K562 (cell line): ENCODE results near the gene VTI1B. TPM values are rescaled to one million over a fixed set of nuclear protein-coding genes. Genes with fewer than 3 reads are reported as not detected.

Experiments used
- ADNP ChIP-seq: fragments of 200-800 bp; sonication (Bioruptor generic); IDR thresholded peaks from 2 replicates; pipeline ENCODE4 v1.6.1; 2016; ENCODE audit warnings: missing genetic modification characterization, missing compliant biosample characterization
- CHCHD3 ChIP-seq: fragments of 250-450 bp; sonication (Bioruptor Pico); IDR thresholded peaks from 2 replicates; pipeline ENCODE4 v2.1.2; 2022; ENCODE audit warnings: mild to moderate bottlenecking
- CXXC5 ChIP-seq: fragments of 250-450 bp; sonication (Bioruptor Pico); IDR thresholded peaks from 2 replicates; pipeline ENCODE4 v1.8.0; 2022; ENCODE audit warnings: inconsistent platforms, mild to moderate bottlenecking, moderate library complexity
- EHMT2 ChIP-seq: fragments of 450-650 bp; IDR thresholded peaks from 2 replicates; pipeline ENCODE4 v1.6.1; 2018; ENCODE audit warnings: antibody characterized with exemption
- FOXK1 ChIP-seq: sonication (generic); formaldehyde crosslinking; IDR thresholded peaks from 2 replicates; pipeline ENCODE4 v1.8.0; 2022; ENCODE audit warnings: missing genetic modification reagents, mild to moderate bottlenecking, borderline replicate concordance
- HDAC2 ChIP-seq: fragments of 450-650 bp; IDR thresholded peaks from 2 replicates; pipeline ENCODE4 v1.6.1; 2016; ENCODE audit warnings: mild to moderate bottlenecking
- HDAC6 ChIP-seq: IDR thresholded peaks from 2 replicates; pipeline ENCODE4 v1.6.1; 2012; ENCODE audit warnings: low read depth, mild to moderate bottlenecking, control low read depth, inconsistent platforms, low read length, moderate library complexity
- HMBOX1 ChIP-seq: sonication (generic); IDR thresholded peaks from 2 replicates; pipeline ENCODE4 v1.6.1; 2016
- MCM7 ChIP-seq, 2 experiments: fragments of 450-650 bp; IDR thresholded peaks; 2 replicates each; pipeline ENCODE4 v1.6.1; 2016 to 2018
- MED1 ChIP-seq: sonication (generic); formaldehyde crosslinking; IDR thresholded peaks from 2 replicates; pipeline ENCODE4 v1.8.1; 2023; ENCODE audit warnings: missing genetic modification reagents, borderline replicate concordance
- MEF2A ChIP-seq: IDR thresholded peaks from 2 replicates; pipeline ENCODE4 v1.6.1; 2011; ENCODE audit warnings: low read depth, mild to moderate bottlenecking, low read length, moderate library complexity; ENCODE audit not compliant: control insufficient read depth
- MTA1 ChIP-seq: fragments of 450-650 bp; IDR thresholded peaks from 2 replicates; pipeline ENCODE4 v1.6.1; 2017; ENCODE audit warnings: borderline replicate concordance
- NR2F6 ChIP-seq: fragments of 450-650 bp; formaldehyde crosslinking; IDR thresholded peaks from 2 replicates; pipeline ENCODE4 v1.4.0; 2020; ENCODE audit warnings: mild to moderate bottlenecking
- PREB ChIP-seq: sonication (generic); formaldehyde crosslinking; IDR thresholded peaks from 2 replicates; pipeline ENCODE4 v1.8.1; 2023; ENCODE audit warnings: mild to moderate bottlenecking, missing genetic modification reagents
- RBM15 ChIP-seq: fragments of 200-400 bp; formaldehyde crosslinking; IDR thresholded peaks from 2 replicates; pipeline ENCODE4 v1.6.1; 2018; ENCODE audit warnings: mild to moderate bottlenecking, low read length, moderate library complexity; ENCODE audit not compliant: insufficient read depth
- RFX7 ChIP-seq: fragments of 250-450 bp; sonication (Bioruptor Pico); IDR thresholded peaks from 2 replicates; pipeline ENCODE4 v1.5.1; 2021; ENCODE audit warnings: mild to moderate bottlenecking
- SAP30 ChIP-seq: fragments of 200-600 bp; sonication (generic); IDR thresholded peaks from 2 replicates; pipeline ENCODE4 v1.6.1; 2012; ENCODE audit warnings: borderline replicate concordance, low read depth, mild to moderate bottlenecking, moderate library complexity, low read length, control low read depth, inconsistent platforms; ENCODE audit not compliant: insufficient read depth, poor library complexity, severe bottlenecking
- SRSF3 ChIP-seq: fragments of 200-400 bp; formaldehyde crosslinking; IDR thresholded peaks from 2 replicates; pipeline ENCODE4 v1.6.1; 2016; ENCODE audit warnings: mild to moderate bottlenecking, low read length, moderate library complexity; ENCODE audit not compliant: insufficient read depth
- TAF1 ChIP-seq: IDR thresholded peaks from 2 replicates; pipeline ENCODE4 v1.6.1; 2011; ENCODE audit warnings: mild to moderate bottlenecking, low read length, moderate library complexity; ENCODE audit not compliant: insufficient read depth, control insufficient read depth, severe bottlenecking; ENCODE audit errors: extremely low read depth
- THAP12 ChIP-seq: fragments of 250-450 bp; sonication (Bioruptor Pico); IDR thresholded peaks from 2 replicates; pipeline ENCODE4 v1.9.0; 2021; ENCODE audit warnings: mild to moderate bottlenecking, inconsistent platforms
- ZKSCAN8 ChIP-seq: fragments of 200-800 bp; sonication (Bioruptor generic); IDR thresholded peaks from 2 replicates; pipeline ENCODE4 v1.6.1; 2016; ENCODE audit warnings: missing genetic modification characterization, missing compliant biosample characterization
- ZNF121 ChIP-seq: sonication (generic); formaldehyde crosslinking; conservative IDR thresholded peaks from 2 replicates; pipeline ENCODE4 v1.8.0; 2022; ENCODE audit warnings: missing genetic modification reagents
- ZNF143 ChIP-seq: sonication (generic); formaldehyde crosslinking; IDR thresholded peaks from 2 replicates; pipeline ENCODE4 v1.9.0; 2022; ENCODE audit warnings: mild to moderate bottlenecking, missing genetic modification reagents
- ZNF212 ChIP-seq: fragments of 450-650 bp; formaldehyde crosslinking; IDR thresholded peaks from 2 replicates; pipeline ENCODE4 v1.4.0; 2020; ENCODE audit warnings: mild to moderate bottlenecking
- ZNF384 ChIP-seq: IDR thresholded peaks from 2 replicates; pipeline ENCODE4 v1.6.1; 2012; ENCODE audit warnings: low read depth, low read length, improper control_type of control experiment
- ZNF589 ChIP-seq: fragments of 200-800 bp; sonication (Bioruptor generic); IDR thresholded peaks from 2 replicates; pipeline ENCODE4 v1.6.1; 2016; ENCODE audit warnings: low read depth, missing genetic modification characterization, missing compliant biosample characterization
- polyA plus RNA-seq, 8 experiments: library from polyadenylated mRNA; depleted of rRNA in 4 of 8; stranded (reverse) in 5 of 8; unstranded in 3 of 8; fragments of >200 nt; fragmentation: Nextera tagmentation in 2 of 8; fragmentation: Illumina TruSeq in 1 of 8; extraction: Ambion mirVana in 2 of 8; extraction: Trizol in 1 of 8; gene quantifications; 2 replicates each; pipeline versions ENCODE4 v1.2.1 to v1.2.3, GENCODE V29; 2011 to 2014; ENCODE audit warnings: inconsistent platforms in 1 of 8, missing spikeins in 1 of 8
- total RNA-seq, 7 experiments: library from RNA; depleted of rRNA in 6 of 7; stranded (reverse); fragments of >200 nt in 6 of 7; fragmentation: Illumina TruSeq in 2 of 7; extraction: Trizol in 2 of 7; gene quantifications; 2 replicates each; pipeline versions ENCODE4 v1.2.1 to v1.2.3, GENCODE V29; 2011 to 2021; ENCODE audit warnings: low replicate concordance in 1 of 7

VTI1B gene
- total and polyA plus RNA-seq, 9 of the 15 experiments (the other 6 are each of a cell fraction or from before 2014, with no cell fraction given), result 7.8 to 69.8 (median 50.1) TPM

- TF ChIP-seq THAP12 (CRISPR knock-in tag) (no peak), TAF1 (peak; percentile 72), MCM7 (IDR thresholded peaks at IDR 0.05) (no peak), ZNF589 (no peak), HDAC6 (no peak), PREB (CRISPR knock-in tag) (no peak), SAP30 (peak; percentile 37), HDAC2 (no peak), NR2F6 (CRISPR knock-in tag) (no peak), FOXK1 (CRISPR knock-in tag) (no peak), ZNF121 (CRISPR knock-in tag) (no peak), ZNF143 (CRISPR knock-in tag) (peak; percentile 84), ADNP (no peak), MED1 (CRISPR knock-in tag) (no peak), ZNF384 (no peak), HMBOX1 (no peak), SRSF3 (no peak), EHMT2 (no peak), MTA1 (no peak), ZNF212 (CRISPR knock-in tag) (no peak), ZKSCAN8 (CRISPR knock-in tag) (no peak), MEF2A (no peak), RFX7 (CRISPR knock-in tag) (no peak), RBM15 (no peak), CXXC5 (no peak), CHCHD3 (CRISPR knock-in tag) (no peak)
These were observed 21.0 kb upstream of the VTI1B start, which contains the start of gene RDH11 (continued) for GRCh38 chr14:67695394-67695949.
